GM18519 (cell line): ENCODE measurements around the gene SBK1.
"Not testable (repeated sequence)": the region's sequence is repeated elsewhere in the genome, so short reads cannot be mapped to it uniquely, and the experiment has no call there.

Source experiments
- ATAC-seq: cut with Tn5 transposase; IDR thresholded peaks from one replicate; pipeline ENCODE4 v1.9.1; 2021; ENCODE audit warnings: mild to moderate bottlenecking, moderate library complexity; ENCODE audit not compliant: unreplicated experiment, low FRiP score

The SBK1 gene

DNA sequence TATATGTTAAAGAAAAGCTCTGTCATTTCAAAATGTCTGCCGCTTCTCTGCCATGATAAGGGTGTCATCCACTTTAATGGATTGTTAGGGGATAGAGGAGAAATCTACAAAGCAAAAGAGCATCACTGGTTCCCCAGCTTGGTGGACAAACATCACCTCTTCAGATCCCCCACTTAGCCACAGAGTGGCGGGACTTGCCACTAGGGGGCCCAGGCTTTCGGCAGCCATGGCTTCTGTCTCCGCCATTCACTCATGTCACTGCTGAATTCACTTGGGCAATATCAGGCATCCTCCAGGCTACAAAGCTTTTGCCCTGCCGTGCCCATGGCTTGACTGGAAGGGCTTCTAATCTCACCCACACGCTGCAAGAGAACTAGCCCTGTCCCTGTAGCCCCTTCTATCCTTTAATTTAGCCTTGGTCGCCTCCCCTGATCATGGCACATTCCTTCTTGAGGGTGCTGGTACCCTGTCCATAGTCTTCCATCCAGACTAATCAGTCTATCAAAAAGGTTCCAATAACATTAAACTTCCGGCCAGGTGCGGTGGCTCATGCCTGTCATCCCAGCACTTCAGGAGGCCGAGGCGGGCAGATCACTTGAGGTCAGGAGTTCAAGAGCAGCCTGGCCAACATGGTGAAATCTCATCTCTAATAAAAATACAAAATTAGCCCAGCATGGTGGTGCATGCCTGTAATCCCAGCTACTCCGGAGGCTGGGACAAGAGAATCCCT, 34.7 kb downstream of the SBK1 start:
- no peak for ATAC-seq

DNA sequence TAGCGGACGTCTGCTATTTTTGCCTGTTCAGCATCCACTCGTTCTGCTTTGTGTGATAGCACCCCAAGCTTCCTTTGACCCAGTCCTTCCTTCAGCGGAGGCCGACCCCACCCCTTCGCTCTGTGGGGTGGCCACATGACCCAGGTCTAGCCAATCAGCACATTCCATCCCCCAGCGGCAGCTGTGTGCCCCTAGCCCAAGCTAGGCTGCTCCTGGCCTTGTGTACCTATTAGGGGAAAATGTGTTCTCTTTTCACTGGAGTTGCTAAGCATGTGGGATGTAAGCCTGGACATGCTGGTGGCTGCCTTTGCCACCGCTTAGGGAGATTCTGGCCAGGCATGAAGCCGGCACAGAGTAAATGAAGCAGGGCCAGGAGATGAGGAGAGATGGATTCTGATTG, 37.9 kb downstream of the SBK1 start:
- ATAC-seq = not testable (repeated sequence)

DNA sequence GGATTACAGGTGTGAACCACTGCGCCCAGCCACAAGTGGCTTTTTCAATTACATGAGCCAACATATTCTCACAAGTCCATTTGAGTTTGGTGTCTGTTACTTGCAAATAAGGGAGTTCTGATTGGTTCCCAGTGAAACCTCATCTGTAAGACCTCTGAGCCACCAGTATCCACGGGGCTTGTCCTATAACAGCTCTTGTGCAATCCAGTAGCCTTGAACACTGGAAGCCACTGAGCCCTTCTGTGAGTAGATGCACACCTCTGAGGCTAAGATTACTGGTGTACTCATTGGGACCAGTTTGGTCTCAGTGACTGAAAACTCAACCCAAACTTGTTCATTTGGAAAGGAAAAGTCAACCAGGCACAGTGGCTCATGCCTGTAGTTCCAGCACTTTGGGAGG, 38.7 kb downstream of the SBK1 start:
- not testable (repeated sequence) for ATAC-seq

DNA sequence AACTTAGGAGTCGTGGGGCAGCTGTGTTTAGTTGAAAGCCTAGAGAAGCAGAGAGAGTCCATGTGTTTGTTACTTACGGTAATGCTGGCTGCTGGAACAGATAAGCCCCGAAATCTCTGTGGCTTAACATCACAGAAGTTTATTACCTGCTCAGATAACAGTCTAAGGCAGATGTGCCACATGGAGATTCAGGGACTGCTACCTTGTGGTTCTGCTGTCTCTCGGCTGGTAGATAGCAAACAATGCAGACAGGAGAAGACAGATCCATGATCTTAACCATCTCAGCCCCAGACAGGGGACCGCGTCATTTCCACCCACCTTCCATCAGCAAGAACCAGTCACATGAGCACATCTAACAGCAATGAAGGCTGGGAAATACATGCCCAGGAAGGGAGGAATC, 40.3 kb downstream of the SBK1 start:
- not testable (repeated sequence) for ATAC-seq

DNA sequence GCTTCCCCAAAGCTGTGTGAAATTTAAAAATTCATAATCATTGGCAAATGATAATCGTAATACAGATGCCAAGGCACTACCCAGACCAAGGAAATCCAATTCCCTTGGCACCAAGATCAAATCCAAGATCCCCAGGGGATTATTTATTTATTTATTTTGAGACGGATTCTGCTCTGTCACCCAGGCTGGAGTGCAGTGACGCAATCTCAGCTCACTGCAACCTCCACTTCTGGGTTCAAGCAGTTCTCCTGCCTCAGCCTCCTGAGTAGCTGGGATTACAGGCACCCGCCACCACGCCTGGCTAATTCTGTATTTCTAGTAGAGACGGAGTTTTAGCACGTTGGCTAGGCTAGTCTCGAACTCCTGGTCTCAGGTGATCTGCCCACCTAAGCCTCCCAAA, 43.4 kb downstream of the SBK1 start:
- ATAC-seq = not testable (repeated sequence)

DNA sequence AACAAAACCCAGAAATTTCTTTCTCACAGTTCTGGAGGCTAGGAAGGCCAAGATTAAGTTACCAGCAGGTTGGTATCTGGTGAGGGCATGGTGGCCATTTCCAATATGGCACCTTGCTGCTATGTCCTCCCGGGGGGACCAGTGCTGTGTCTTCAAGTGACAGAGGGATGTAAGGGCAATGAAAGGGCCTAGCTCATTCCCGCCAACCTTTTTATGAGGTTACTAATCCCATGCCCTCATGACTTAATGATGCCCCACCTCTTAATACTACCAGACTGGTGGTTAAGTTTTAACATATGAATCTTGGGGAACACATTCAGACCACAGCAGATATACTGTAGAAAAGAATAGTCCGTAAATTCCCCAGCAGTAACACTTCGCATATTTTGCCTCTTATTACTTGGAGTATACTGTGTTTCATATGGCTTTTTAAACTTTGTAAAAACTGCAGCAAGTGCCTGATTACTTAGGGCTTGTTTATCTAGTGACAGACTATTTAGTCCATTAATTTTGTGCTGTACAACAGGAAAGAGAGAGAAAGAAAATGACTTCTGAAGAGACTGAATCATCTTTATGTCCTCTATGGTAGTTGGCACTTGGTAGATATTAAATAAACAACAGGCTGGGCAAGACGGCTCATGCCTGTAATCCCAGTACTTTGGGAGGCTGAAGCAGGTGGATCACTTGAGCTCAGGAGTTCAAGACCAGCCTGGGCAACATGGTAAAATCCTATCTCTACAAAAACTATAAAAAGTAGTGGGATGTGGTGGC, 44.8 kb downstream of the SBK1 start:
- ATAC-seq = not testable (repeated sequence)

DNA sequence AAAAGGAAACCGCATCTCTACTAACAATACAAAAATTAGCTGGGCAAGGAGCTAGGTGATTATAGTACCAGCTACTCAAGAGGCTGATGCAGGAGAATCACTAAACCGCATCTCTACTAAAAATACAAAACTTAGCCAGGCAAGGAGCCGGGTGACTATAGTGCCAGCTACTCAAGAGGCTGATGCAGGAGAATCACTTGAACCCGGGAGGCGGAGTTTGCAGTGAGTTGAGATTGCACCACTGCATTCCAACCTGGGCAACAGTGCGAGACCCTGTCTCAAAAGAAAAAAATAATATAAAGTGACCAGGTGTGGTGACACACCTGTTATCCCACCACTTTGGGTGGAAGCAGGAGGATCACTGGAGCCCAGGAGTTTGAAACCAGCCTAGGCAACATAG, 45.9 kb downstream of the SBK1 start:
- not testable (repeated sequence) for ATAC-seq

DNA sequence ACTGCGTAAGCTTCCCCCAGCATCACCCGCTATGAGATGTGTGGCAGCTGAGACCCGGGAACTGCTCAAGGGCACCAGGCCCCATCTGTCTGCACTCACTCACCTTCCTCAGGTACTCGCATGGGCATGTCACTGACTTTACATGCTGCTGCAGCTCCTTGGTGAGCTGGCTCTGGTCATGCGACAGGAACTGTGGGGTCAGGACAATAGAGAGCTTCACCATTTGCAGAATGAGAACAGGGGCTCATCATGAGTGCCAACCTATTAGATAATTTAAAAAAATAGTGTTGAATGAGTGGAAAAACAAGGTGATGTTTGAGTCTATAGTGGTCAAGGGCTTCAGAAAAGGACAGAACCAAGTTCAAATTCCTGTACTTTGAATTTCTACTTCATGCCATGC, 70.3 kb downstream of the SBK1 start:
- not testable (repeated sequence) for ATAC-seq

DNA sequence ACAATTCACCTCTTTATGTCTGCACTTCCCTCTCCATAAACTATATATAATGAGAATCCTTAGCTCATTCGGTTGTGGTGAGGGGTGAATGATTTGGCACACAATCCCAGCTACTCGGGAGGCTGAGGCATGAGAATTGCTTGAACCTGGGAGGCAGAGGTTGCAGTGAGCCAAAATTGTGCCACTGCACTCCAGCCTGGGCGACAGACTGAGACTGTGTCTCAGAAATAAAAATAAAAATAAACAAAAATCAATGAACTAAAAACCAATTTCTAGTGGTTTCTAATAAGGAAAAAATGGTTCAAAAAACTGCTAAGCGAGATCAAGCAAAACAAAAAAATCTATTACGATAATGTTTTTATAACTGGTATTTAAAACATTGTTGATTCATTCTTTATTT, 71.1 kb downstream of the SBK1 start, which contains the start of gene NPIPB6:
Gene NPIPB6 (minus strand): TSS at position 101 of the 400 bp plus-strand sequence. CDS start 686 bp downstream, outside the sequence.
- ATAC-seq = not testable (repeated sequence)

DNA sequence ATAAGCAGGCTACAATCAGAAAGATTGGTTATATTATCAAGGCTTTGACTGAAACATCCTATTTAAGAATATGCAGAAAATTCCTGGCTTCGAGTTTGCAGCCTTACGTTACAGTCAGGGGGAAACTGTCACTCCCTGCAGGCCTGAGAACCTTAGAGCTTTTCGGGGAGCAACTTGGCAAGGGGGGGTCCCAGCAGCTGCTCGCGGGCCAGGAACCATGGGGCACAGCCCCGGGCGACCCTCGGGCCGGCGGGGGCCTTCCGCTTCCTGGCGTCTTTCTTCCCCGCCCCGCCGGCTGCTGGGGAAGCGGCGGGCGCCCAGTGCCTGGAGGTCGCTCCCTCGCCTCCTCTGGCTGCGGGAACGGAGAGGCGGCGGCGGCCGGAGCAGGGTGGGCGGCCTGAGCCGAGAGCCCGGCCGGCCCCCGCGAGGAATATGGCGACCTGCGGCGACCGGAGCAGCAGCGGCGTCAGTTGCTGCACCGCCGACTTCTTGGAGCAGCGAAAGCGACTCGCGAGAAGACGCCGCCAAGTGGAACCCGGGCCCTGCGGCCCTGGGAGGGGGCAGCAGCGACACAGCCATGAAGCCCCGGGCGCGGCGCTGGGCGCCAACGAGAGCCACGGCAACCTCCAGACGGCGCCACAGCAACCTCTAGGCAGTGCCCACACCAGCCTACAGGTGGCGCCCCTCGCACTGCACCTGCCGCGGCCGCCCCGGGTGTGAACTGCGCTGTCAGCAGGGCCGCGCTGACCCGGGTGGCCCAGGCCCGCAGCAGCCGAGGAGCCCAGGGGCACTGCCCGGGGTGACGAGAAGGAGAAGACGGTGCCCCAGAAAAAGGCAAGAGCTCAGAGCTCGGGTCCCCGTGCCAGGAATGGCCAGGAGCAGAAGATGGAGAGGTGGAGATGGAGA, 72.2 kb downstream of the SBK1 start:
- ATAC-seq = peak; percentile 58

DNA sequence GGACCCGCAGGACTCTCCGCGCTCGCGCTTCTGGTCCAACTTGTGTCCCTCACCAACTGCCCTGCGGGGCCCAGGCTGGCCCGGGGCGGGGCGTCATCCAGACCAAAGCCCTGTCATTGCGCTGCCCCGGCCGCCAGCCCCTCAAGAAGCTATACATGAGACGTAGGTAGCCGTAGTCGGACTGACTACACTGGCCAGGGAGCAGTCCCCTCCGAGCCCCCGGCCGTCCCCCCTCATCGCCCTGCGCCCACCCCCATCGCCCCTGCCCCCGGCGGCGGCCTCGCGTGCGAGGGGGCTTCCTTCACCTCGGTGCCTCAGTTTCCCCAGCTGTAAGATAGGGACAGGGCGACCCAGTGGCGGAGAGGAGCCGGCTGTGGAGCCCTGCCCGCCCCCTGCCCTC, 75.6 kb downstream of the SBK1 start:
- ATAC-seq = not testable (repeated sequence)
